ENCODE results near the gene RNF115. TPM values are rescaled to one million over a fixed set of nuclear protein-coding genes. Genes with fewer than 3 reads are reported as not detected.

RNF115 gene
- total and polyA plus RNA-seq, 4 donors = 3.2 to 10.0 (median 7.6) TPM

DNA sequence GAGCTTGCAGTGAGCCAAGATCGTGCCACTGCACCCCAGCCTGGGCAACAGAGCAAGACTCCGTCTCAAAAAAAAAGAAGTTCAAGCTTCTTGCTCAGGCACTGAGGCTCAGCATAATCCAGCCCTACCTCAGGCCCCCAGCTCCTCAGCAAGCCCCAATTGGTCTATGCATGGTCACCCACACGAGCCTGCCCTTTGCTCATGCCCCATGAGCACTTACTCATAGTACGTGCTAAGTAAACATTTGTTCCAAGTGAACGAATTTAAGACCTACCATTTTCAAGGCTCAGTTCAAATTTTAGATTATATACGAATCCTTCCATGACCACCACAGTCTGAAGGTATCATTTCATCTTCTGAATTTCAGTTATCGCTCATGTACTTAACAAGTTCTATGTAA is 121.1 kb downstream of the RNF115 start (continued):
- TF ChIP-seq REST (IDR thresholded peaks at IDR 0.05) (no peak), NR2F2 (IDR thresholded peaks at IDR 0.05) (no peak), TAF1 (conservative IDR thresholded peaks at IDR 0.05) (no peak), GABPA (IDR thresholded peaks at IDR 0.05 in 1 of 2, conservative IDR thresholded peaks at IDR 0.05 in 1 of 2) (no peak)

- WGBS = 83% methylated on average over 2 of the region's 2 CpGs
- no peaks in the 10 kb centered on the region for H3K9me3 ChIP-seq (ENCODE audit: control insufficient read depth in 4 of 4, low read length in 3 of 4)
- DNase-seq (ENCODE audit: low spot score) = no peak
- no peak for TF ChIP-seq NR2F2 (IDR thresholded peaks at IDR 0.05)
- peak in 1 of 2 donors; percentile 41 for TF ChIP-seq HNF4A (conservative IDR thresholded peaks at IDR 0.05)
- H3K36me3 ChIP-seq (ENCODE audit: control insufficient read depth in 4 of 4, insufficient read depth in 3 of 4, low read depth in 1 of 4, low read length in 3 of 4) = no peaks in the 10 kb centered on the region
- no peak overlapping the region for H3K27ac ChIP-seq (ENCODE audit: low read depth in 1 of 2, low read length in 2 of 2)
- no peak overlapping the region for H3K4me3 ChIP-seq (ENCODE audit: low read depth in 1 of 3, low read length in 3 of 3)
- no peaks in the 10 kb centered on the region for H3K27me3 ChIP-seq (ENCODE audit: control insufficient read depth in 4 of 4, insufficient read depth in 4 of 4, low read length in 3 of 4)
- H3K4me1 ChIP-seq (ENCODE audit: control insufficient read depth in 4 of 4, insufficient read depth in 4 of 4, low read length in 3 of 4) = peaks cover 6 to 49% (median 24%) of the 10 kb centered on the region in 4 donors
- H3K9ac ChIP-seq (ENCODE audit: low read depth in 1 of 2, low read length in 2 of 2) = no peak overlapping the region
These were observed 121.8 kb downstream of the RNF115 start for GRCh38 chr1:145702052-145702451.

GRCh38 chr1:145701306-145701862 is 122.5 kb downstream of the RNF115 start:
- Histone ChIP-seq H3K9ac (ENCODE audit: low read depth in 1 of 2, low read length in 2 of 2) (no peak overlapping the region), H3K4me1 (ENCODE audit: control insufficient read depth in 4 of 4, insufficient read depth in 4 of 4, low read length in 3 of 4) (peaks cover 6 to 43% (median 21%) of the 10 kb centered on the region in 4 donors), H3K4me3 (ENCODE audit: low read depth in 1 of 3, low read length in 3 of 3) (no peak overlapping the region), H3K27ac (ENCODE audit: low read depth in 1 of 2, low read length in 2 of 2) (no peak overlapping the region), H3K9me3 (ENCODE audit: control insufficient read depth in 4 of 4, low read length in 3 of 4) (no peaks in the 10 kb centered on the region), H3K36me3 (ENCODE audit: control insufficient read depth in 4 of 4, insufficient read depth in 3 of 4, low read depth in 1 of 4, low read length in 3 of 4) (no peaks in the 10 kb centered on the region), H3K27me3 (ENCODE audit: control insufficient read depth in 4 of 4, insufficient read depth in 4 of 4, low read length in 3 of 4) (no peaks in the 10 kb centered on the region)
- WGBS = 88% methylated on average over 2 of the region's 2 CpGs
- TF ChIP-seq HNF4G (IDR thresholded peaks at IDR 0.05) = no peak
- TF ChIP-seq YY1 (IDR thresholded peaks at IDR 0.05) = no peak
- TF ChIP-seq TAF1 (conservative IDR thresholded peaks at IDR 0.05) = no peak
- no peak for TF ChIP-seq GABPA (IDR thresholded peaks at IDR 0.05 in 1 of 2, conservative IDR thresholded peaks at IDR 0.05 in 1 of 2)
- no peak for TF ChIP-seq RAD21 (IDR thresholded peaks at IDR 0.05)
- TF ChIP-seq CTCF (IDR thresholded peaks at IDR 0.05; ENCODE audit: low read depth, low read length, missing input control) = no peak
- TF ChIP-seq MAX (IDR thresholded peaks at IDR 0.05) = no peak
- TF ChIP-seq REST (IDR thresholded peaks at IDR 0.05) = no peak
- TF ChIP-seq FOXA2 (IDR thresholded peaks at IDR 0.05) = no peak
- no peak for TF ChIP-seq FOXA1 (IDR thresholded peaks at IDR 0.05)
- no peak for TF ChIP-seq JUND (IDR thresholded peaks at IDR 0.05)
- no peak for TF ChIP-seq NR2F2 (IDR thresholded peaks at IDR 0.05)
- no peak for TF ChIP-seq RXRA (IDR thresholded peaks at IDR 0.05)
- DNase-seq (ENCODE audit: low spot score) = no peak
